ENCODE measurements around the gene SIPA1L3. TPM values are rescaled to one million over a fixed set of nuclear protein-coding genes. Genes with fewer than 3 reads are reported as not detected.

Gene SIPA1L3
- total and polyA plus RNA-seq, 9 of the 15 experiments (the other 6 are each of a cell fraction or from before 2014, with no cell fraction given): 0.01 to 6.1 (median 2.5) TPM

DNA sequence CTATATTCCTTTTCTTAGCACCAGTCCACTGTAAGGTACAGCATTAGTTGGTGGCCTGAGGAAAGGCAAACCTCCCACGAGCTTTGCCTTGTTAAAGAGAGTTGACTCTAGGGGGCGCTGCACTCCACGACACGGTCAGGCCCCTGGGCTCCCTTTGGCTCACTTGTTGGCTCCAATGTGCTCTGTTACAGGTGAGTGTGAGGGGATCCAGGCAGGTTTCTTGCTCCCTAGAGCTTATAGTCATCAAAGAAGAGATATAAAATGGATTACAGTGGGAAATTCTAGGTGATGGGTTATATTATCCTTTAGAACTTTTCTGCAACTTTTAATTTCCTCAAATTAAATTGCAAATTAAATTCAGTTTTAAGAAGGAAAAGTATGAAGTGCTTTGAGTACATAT is 4.3 kb upstream of the SIPA1L3 start (continued):
- TF ChIP-seq ZNF584 (CRISPR knock-in tag; IDR thresholded peaks at IDR 0.05; ENCODE audit: low read depth): no peak
- TF ChIP-seq, protein P1, sequence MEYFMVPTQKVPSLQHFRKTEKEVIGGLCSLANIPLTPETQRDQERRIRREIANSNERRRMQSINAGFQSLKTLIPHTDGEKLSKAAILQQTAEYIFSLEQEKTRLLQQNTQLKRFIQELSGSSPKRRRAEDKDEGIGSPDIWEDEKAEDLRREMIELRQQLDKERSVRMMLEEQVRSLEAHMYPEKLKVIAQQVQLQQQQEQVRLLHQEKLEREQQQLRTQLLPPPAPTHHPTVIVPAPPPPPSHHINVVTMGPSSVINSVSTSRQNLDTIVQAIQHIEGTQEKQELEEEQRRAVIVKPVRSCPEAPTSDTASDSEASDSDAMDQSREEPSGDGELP (CRISPR knock-in tag; IDR thresholded peaks at IDR 0.05; ENCODE audit: borderline replicate concordance): peak; percentile 20; the same call in 1 of the 2 replicates
- TF ChIP-seq, protein P2, sequence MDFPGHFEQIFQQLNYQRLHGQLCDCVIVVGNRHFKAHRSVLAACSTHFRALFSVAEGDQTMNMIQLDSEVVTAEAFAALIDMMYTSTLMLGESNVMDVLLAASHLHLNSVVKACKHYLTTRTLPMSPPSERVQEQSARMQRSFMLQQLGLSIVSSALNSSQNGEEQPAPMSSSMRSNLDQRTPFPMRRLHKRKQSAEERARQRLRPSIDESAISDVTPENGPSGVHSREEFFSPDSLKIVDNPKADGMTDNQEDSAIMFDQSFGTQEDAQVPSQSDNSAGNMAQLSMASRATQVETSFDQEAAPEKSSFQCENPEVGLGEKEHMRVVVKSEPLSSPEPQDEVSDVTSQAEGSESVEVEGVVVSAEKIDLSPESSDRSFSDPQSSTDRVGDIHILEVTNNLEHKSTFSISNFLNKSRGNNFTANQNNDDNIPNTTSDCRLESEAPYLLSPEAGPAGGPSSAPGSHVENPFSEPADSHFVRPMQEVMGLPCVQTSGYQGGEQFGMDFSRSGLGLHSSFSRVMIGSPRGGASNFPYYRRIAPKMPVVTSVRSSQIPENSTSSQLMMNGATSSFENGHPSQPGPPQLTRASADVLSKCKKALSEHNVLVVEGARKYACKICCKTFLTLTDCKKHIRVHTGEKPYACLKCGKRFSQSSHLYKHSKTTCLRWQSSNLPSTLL (IDR thresholded peaks at IDR 0.05): no peak
- 0 out of 4 replicates have a peak, but pooled peaks of 1 of the 2 experiments have one; percentile 38 for TF ChIP-seq MAZ (CRISPR knock-in tag; conservative IDR thresholded peaks at IDR 0.05 in 1 of 2, IDR thresholded peaks at IDR 0.05 in 1 of 2)
- TF ChIP-seq KLF10 (CRISPR knock-in tag; IDR thresholded peaks at IDR 0.05): no peak
- peak; percentile 26; the same call in 1 of the 2 replicates for TF ChIP-seq ZNF384 (IDR thresholded peaks at IDR 0.05; ENCODE audit: low read depth, low read length)
- no peak for TF ChIP-seq CBX5 (IDR thresholded peaks at IDR 0.05; ENCODE audit: borderline replicate concordance, low read depth)
- TF ChIP-seq RB1 (IDR thresholded peaks at IDR 0.05; ENCODE audit: low read depth): peak; percentile 22; the same call in 1 of the 2 replicates
- TF ChIP-seq JUND (IDR thresholded peaks at IDR 0.05; ENCODE audit: borderline replicate concordance, low read depth, low read length): peak; percentile 26; the same call in 1 of the 2 replicates
- TF ChIP-seq JUND (tag; IDR thresholded peaks at IDR 0.05; ENCODE audit: borderline replicate concordance, low read depth, low read length): no peak
- 0 out of 2 replicates have a peak, but pooled peaks have one; percentile 41 for TF ChIP-seq CC2D1A (IDR thresholded peaks at IDR 0.05)
- TF ChIP-seq, protein P3, sequence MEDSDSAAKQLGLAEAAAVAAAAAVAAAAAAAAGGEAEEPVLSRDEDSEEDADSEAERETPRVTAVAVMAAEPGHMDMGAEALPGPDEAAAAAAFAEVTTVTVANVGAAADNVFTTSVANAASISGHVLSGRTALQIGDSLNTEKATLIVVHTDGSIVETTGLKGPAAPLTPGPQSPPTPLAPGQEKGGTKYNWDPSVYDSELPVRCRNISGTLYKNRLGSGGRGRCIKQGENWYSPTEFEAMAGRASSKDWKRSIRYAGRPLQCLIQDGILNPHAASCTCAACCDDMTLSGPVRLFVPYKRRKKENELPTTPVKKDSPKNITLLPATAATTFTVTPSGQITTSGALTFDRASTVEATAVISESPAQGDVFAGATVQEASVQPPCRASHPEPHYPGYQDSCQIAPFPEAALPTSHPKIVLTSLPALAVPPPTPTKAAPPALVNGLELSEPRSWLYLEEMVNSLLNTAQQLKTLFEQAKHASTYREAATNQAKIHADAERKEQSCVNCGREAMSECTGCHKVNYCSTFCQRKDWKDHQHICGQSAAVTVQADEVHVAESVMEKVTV (CRISPR knock-in tag; IDR thresholded peaks at IDR 0.05): peak; percentile 72
- TF ChIP-seq, protein P4, sequence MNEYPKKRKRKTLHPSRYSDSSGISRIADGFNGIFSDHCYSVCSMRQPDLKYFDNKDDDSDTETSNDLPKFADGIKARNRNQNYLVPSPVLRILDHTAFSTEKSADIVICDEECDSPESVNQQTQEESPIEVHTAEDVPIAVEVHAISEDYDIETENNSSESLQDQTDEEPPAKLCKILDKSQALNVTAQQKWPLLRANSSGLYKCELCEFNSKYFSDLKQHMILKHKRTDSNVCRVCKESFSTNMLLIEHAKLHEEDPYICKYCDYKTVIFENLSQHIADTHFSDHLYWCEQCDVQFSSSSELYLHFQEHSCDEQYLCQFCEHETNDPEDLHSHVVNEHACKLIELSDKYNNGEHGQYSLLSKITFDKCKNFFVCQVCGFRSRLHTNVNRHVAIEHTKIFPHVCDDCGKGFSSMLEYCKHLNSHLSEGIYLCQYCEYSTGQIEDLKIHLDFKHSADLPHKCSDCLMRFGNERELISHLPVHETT (CRISPR knock-in tag; conservative IDR thresholded peaks at IDR 0.05 in 1 of 2, IDR thresholded peaks at IDR 0.05 in 1 of 2): no peak
- peak; percentile 78 to 91 for TF ChIP-seq RAD21 (CRISPR knock-in tag; conservative IDR thresholded peaks at IDR 0.05 in 1 of 2, IDR thresholded peaks at IDR 0.05 in 1 of 2)
- peak; percentile 65 for TF ChIP-seq MYC (IDR thresholded peaks at IDR 0.05; ENCODE audit: low read depth, low read length)
- no peak for TF ChIP-seq MYC (CRISPR knock-in tag; IDR thresholded peaks at IDR 0.05; ENCODE audit: borderline replicate concordance, low read depth)
- no peak for TF ChIP-seq SREBF2 (CRISPR knock-in tag; IDR thresholded peaks at IDR 0.05)
- no peak for TF ChIP-seq SMARCB1 (IDR thresholded peaks at IDR 0.05; ENCODE audit: insufficient read length, low read depth)
- TF ChIP-seq ZNF143 (CRISPR knock-in tag; IDR thresholded peaks at IDR 0.05): no peak

Data from K562 (cell line).